Right lung (tissue), 5 donors: ENCODE results near the gene KLHDC7B. TPM values are rescaled to one million over a fixed set of nuclear protein-coding genes. Genes with fewer than 3 reads are reported as not detected.
"Not testable (repeated sequence)": the region's sequence is repeated elsewhere in the genome, so short reads cannot be mapped to it uniquely, and the experiment has no call there.

ENCODE experiments used
- DNase-seq, 2 donors: peaks; one replicate each; pipeline ENCODE4 v3.0.0-alpha.2; 2013
- polyA plus RNA-seq, 5 donors: library from polyadenylated mRNA; unstranded; fragments of 120-200 nt; gene quantifications; one replicate each; pipeline versions ENCODE4 v1.2.1 to v1.2.3, GENCODE V29; 2013; ENCODE audit warnings: inconsistent platforms in 1 of 5, low replicate concordance in 1 of 5; ENCODE audit not compliant: insufficient read length in 5 of 5, insufficient read depth in 1 of 5

Gene KLHDC7B
- polyA plus RNA-seq, 5 donors = 0.04 to 0.05 TPM; not detected in 3

DNA sequence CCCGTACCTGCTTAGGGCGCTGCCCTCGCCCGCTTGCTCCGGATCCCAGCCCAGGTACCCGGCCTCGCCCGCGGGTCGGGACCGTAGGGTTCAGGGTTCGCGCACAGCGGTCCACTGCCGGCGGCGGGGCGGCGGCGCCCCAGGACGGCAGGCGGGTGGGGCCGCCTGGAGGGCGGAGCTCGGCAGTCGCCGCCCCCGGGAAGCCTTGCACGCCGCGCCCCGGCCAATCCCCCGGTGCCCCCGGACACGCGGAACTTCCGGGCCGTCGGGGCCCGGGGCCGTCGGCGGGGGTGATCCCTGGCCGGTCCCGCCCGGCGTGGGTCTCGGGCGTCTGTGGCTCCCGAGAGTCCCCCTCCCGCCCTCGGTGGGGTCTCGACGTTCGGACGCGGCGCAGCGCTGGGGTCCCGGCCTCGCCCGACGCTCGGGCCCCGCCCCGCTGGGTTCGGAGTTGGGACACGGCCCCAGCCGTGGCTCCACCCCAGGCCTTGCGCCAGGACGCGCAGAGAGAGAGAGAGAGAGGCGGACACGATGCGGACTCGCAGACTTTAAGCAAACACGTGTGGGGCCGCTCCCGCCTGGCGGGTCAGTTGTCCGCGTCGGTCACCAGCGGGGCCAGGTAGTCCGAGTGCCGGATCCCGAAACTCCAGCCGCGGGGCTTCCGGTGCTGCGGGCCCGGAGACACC, 15.7 kb upstream of the KLHDC7B start, which contains the start of gene TYMP:
Gene TYMP (minus strand): TSS at position 116 of the 683 bp plus-strand sequence. CDS start 303 bp downstream, outside the sequence.
- DNase-seq = peak; percentile 61 to 66

DNA sequence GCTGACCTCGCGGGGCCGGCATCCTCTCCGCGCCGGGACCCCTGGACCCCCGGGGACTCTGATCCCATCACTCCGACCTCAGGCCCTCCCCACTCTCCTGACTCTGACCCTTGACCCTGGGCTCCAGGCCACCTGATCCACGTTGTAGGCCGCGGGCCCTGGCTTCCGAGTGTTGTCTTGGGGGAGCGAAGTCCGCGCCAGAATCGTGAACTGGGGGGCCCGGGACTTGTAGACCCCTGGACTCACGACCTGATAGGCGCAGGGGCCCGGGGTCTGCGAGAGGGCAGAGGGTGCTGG, 15.2 kb upstream of the KLHDC7B start:
- peak in 1 of 2 donors; percentile 45 for DNase-seq

DNA sequence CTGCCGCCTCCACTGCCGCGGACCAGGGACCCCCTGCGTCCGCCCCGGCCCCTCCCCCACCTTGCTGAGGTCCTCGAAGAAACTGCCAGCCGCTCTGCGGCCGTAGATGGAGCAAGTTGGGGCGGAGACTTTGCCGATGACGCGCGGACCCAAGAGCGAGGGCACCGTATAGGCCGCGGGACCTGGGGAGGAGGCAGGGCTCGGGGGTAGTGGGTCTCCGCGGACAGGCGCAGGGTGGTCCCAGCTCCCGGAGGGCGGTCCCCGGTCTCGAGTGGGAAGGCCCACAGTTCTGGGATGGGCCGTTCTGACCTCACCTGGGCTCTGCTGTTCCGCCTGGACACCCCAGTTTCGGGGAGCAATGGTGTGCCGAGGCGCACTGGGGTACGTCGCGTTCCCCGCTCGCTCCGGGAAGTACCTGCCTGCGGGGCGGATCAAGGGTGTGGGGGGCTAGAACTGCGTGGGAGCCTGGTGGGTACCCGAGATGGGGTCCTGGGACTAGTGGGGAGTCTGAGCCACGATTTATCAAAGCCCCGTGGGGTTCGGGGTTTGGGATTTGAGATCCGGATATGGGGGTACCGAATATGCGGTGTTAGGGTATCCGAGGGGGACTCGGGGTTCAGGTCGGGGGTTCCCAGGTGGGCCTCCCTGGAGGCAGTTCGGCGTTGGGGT, 14.7 kb upstream of the KLHDC7B start:
- DNase-seq = peak; percentile 61 to 68

DNA sequence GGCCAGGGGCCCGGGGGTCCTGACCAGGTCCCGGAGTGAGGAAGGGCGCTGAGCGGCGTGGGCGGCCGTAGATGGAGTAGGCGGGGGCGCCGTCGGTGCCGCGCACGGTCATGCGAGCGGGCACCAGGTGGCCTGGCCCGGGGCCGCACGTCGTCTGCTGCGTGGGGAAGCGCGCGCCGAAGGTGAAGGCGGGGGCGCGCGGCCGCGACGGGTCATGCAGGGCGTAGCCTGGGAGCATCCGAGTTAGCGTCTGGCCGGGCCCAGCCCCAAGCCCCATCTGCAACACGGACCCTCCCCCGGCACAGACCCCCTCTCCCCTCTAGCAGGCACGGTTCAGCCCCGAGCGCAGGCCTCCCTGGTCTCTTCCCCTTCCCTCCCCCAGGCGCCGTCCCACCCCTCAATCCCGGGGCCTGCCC, 14.1 kb upstream of the KLHDC7B start:
- DNase-seq = no peak

DNA sequence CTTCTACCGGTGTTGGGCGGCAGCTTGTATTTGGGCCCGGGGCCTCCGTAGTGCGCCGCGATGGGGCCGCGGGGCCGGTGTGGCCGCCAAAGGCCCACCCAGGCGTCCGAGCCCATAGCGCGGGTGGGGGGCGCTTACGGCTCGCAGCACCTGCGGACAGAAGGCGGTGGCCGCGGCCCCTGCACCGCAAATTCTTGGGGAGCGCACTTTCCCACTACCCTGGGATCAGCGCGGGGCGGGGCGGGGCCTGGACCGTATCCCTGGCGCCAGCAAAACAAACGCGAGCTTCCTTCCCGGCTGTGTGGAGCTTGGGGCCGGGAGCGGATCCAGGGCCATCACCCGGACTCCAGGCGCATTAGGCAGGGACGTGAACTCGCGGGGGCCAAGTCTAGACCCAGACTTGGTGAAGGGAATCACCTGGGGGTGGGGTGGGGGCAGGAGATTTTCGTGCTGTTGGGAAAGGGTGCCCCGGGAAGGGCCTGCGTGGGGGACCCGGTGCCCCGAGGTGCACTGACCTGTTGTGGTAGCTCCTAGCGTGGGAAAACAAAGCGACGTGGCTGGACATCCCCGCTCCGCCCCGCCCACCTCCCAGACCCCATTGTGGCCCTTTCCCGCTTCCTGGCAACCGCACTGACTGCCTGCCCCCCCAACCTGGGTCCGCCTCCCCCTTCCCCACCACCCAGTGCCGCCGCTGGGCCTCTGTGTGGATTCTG, 13.6 kb upstream of the KLHDC7B start:
- DNase-seq = peak; percentile 64 to 74

DNA sequence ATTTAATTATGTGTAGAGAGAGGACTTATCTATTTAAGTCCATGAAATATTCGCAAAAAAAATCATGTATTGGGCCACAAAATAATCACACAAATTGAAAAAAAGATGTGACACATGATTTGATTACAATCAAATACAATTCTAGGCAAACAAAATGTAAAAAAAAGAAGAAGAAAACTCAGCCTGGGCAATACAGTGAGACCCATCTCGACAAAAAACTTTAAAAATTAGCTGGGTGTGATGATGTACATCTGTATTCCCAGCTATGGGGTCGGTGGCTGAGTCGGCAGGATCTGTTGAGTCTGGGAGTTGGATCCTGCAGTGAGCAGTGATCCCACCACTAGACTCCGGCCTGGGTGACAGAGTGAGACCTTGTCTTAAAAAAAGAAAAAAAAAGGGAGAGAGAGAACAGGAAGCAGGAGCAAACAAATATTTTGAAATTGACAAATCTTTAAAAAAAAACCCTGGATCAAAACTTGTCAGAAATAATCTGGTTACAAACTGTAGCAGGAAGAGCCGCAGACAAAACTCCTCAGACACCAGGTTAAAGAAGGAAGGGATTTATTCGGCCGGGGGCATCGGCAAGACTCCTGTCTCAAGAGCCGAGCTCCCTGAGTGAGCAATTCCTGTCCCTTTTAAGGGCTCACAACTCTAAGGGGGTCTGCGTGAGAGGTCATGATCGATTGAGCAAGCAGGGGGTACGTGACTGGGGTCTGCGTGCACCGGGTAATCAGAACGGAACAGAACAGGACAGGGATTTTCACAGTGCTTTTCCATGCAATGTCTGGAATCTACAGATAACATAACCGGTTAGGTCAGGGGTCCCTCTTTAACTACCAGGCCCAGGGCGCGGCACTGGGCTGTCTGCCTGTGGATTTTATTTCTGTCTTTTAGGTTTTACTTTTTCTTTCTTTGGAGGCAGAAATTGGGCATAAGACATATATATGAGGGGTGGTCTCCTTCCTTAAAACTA, 12.6 kb upstream of the KLHDC7B start:
- no peak for DNase-seq

DNA sequence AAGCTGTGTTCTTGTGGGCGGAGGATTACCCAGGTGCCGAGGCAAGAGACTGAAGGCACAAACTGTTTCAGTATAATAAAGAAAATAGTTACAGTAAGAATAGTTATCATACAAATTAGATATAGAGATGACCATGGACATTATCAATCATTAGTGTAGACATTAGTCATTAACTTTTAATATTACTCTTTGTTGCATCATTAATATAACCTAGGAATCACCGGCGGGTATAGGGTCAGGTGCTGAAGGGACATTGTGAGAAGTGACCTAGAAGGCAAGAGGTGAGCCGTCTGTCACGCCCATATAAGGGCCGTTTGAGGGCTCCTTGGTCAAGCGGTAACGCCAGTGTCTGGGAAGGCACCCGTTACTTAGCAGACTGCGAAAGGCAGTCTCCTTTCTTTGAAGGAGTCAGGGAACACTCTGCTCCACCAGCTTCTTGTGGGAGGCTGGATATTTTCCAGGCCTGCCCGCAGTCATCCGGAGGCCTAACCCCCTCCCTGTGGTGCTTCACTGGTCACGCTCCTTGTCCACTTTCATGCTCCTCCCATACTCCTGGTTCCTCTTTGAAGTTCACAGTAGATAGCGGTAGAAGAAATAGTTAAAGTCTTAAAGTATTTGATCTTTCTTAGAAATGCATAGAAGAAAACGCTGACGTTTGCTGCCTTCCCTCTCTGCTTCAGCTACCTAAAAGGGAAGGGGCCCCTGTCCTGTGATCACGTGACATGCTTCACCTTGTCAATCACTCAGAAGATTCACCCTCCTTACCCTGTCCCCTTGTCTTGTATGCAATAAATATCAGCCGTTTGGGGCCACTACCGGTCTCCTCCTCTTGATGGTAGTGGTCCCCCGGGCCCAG, 11.6 kb upstream of the KLHDC7B start:
- DNase-seq = not testable (repeated sequence)

DNA sequence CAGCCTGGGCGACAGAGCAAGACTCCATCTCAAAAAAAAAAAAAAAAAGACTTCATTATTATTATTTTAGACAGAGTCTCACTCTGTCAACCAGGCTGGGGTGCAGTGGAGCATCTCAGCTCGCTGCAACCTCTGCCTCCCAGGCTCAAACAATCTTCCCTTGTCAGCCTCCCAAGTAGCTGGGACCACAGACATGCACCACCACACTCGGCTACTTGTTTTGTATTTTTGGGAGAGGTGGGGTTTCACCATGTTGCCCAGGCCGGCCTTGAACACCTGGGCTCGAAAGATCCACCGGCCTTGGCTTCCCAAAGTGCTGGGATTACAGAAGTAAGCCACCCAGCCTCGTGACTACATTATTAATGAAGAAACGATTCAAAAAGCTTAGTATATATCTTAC, 10.6 kb upstream of the KLHDC7B start:
- DNase-seq = no peak

DNA sequence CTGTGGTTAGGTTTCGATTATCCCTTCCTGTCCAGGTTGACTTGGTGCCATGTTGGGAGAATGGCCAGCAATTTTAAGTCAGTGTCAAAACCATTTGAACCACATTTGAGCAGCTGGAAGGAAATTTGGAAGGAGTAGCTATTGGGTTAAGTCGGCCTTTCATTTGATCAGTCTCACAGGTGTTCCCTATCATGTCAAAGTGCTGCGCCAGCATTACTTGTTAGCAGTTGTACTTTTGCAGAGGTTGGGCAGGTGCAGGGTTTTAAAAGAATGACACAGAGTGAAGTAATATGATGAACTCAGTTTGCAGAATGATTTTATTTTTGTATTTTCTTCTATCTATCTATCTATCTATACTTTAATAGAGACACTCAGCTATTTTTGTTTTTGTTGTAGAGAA, 9.5 kb upstream of the KLHDC7B start:
- DNase-seq = no peak

DNA sequence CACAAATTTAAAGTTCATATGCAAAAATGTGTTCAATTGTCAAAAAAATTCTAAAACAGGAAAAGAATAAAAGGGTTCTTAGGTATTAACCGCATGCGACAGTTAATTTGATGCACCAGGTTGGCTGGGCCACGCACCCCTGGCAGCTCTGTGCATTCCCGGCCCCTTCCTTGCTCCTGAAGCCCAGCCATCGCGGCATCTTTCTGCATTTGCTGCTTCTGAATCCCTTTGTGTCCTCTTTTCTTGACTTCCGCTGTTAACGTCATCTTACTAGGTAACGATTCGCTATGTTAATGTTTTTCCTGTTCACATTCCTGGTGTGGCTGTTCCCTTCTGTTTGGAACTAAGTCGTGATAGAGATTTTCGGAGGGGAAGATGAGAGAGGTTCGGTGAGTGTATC, 7.9 kb upstream of the KLHDC7B start:
- DNase-seq = no peak

DNA sequence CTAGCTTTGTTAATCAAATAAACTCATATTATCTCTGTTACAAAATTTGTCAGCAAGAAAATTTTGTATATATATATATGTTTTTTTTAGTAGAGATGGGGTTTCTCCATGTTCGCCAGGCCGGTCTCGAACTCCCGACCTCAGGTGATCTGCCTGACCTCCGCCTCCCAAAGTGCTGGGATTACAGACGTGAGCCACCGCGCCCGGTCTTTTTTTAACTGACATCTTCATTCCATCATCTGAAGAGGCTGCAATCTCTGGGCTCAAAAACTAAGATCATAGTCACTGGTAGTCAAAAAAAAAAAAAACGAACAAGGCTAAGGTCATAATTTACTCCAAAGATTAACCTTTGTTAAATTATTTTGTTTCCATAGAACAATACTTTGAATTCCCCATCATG, 5.3 kb upstream of the KLHDC7B start:
- no peak for DNase-seq

DNA sequence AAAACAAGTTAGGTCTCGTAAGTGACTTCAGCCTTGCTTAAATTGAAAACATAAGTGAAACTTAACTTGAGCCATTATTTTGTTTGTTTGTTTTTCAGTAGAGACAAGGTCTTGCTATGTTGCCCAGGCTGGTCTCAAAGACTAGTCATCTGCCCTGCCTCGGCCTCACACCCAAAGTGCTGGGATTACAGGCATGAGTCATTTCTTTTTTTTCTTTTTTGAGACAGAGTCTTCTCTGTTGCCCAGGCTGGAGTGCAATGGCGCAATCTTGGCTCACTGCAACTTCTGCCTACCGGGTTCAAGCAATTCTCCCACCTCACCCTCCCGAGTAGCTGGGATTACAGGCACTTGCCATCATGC, 4.1 kb upstream of the KLHDC7B start:
- DNase-seq = not testable (repeated sequence)

DNA sequence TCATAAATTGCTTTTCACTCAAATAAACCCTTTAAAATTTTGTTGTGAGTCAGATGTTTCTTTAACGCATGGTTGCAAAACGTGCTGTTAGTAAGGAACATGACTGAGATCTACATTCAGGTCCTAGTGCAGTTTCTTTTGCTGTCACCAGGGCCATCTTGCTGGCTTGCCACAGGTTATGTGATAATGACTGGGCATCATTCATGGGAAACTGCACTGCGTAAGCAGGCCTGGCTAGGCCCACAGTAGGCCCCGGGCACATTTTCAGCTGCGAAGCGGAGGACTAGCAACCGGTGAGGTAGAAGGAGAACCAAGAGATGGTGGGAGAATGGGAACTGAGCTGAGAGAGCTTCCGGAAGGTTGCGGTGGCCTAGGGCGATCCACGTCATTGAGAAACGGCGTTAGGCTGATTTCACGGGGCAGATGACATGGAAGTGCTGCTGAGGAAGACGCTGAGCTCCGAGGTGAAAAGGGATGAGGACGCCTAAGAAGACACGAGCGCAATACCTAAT, 3.2 kb upstream of the KLHDC7B start:
- no peak for DNase-seq

DNA sequence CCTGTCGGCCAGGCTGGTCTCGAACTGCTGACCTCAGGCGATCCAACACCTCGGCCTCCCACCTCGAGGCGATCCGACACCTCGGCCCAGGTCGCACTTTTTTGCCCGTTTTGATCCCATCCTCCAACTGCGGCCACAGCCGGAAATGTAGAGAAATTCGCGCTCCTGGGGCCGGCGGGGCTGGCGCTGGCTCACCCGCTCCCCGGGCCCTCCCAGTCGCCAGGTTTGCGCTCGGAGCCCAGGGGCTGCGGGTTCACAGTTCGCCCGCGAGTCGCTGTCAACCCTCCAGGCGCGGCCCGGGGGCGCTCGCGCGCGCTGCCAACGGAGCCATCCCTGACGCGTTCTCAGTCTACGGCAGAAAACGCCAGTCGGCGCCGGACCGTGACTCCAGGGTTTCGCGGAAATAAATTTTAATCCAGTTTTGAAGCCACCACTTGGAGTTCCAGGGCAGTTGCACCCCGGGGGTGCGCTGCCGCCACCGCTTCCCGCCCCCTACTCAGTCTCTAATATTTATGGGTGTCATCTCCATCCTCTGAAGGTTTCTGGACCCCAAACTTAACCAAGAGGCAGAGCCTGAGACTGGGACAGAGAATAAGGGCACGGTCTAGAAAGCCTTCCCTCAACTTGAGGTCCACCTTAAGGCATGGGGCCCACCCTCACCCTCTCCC, 1.5 kb upstream of the KLHDC7B start:
- peak in 1 of 2 donors; percentile 51 for DNase-seq

DNA sequence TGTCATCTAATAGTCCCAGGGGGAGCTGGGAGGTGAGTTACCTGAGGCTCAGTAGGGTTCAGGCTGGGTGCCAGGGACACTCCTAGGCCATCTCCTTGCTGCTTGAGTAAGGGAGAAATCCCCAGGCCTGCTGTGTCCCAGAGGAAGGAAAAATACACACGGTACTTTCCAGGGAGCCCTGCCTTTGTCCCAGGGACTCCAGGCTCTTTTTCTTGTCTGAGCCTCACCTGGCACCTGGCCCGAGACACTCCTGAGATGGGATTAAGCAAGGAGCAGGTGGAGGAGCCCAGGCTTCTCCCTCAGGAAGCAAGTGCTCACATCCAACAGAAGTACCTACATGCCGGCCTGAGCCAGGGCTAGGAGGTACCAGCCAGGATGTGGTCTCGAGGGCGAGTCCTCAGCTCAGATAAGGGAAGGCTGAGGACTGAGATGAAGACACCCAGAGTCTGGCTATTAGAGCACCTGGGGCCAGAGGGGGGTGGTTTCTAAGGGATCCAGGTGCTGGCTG, 899 bp upstream of the KLHDC7B start:
- no peak for DNase-seq

DNA sequence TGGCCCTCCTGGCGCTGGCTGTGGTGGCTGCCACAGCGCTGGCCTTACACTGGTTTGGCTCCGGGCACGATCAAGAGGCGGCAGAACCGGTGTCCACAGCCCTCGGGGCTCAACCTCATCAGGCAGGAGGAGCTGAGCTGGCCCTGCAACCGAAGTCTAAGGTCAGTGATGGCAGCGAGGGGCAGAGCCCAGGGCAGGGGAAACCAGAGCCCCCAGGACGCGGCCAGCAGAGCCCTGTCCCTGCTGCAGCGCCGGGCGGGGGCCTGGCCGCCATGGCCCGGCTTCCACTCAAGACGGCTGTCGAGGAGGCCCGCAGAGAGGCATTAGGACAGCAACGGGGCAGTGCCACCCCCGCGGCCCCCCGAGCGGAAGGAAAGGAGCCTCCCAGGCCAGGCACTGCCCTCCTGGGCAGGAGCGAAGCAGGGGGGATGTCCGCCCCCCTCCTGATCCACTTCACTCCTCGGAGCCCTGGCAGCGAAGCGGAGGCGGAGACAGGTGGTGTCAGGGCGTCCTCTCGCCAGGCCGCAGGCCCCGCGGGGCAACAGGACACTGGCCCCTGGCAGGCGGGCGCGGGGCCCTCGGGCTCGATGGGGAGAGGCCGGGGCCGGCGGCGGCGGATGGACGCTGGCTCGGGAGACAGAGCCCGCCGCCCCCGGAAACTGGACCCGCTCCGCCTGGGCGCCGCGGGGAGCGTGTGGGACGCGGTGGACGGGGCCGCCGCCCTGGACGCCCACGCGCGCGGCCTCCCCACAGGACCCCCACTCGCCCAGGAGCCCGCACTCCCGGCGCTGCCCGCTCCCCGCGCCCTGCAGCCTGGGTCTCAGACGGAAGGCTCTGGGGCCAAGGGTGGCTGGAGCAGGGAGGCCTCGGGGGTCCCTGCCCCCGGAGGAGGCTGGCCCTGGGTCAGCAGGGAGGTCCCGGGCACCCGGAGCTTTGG, 895 bp downstream of the KLHDC7B start:
- DNase-seq = no peak

DNA sequence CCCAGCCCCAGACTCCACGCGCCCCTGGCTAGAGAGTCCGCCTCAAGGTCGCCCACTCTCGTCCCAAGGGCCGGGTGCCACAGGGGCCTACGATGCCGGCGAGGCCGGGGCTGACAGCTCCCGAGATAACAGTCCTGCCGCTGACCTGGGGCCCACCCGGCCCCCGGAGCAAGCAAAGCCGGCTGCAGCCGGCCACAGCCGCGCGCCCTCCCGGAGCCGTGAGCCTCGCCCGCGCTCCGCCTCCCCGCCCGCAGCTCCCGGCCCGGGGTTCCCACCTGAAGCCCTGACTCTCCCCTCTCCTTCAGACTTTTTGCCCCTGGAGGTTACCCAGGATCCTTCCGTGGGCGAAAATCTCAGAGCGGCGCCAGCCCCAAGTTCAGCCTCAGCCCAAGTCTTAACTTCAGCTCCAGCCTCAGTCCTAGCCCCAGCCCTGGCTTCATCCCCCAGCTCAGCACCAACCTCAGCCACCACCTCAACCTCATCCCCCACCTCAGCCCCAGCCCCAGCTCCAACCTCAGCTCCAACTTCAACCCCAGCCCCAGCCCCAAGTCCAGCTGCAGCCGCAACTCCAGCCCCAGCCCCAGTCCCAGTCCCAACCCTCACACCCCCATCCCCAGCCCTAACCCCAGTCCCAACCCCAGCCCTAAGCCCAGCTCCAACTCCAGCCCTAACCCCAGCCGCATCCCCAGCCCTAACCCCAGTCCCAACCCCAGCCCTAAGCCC, 1.7 kb downstream of the KLHDC7B start:
- no peak for DNase-seq
